HG02798 (cell line): ENCODE results near the gene FFAR2.
"Not testable (repeated sequence)": the region's sequence is repeated elsewhere in the genome, so short reads cannot be mapped to it uniquely, and the experiment has no call there.

Experiments
- ATAC-seq: cut with Tn5 transposase; IDR thresholded peaks from one replicate; pipeline ENCODE4 v1.9.1; 2021; ENCODE audit warnings: mild to moderate bottlenecking; ENCODE audit not compliant: unreplicated experiment, poor library complexity

The FFAR2 gene

DNA sequence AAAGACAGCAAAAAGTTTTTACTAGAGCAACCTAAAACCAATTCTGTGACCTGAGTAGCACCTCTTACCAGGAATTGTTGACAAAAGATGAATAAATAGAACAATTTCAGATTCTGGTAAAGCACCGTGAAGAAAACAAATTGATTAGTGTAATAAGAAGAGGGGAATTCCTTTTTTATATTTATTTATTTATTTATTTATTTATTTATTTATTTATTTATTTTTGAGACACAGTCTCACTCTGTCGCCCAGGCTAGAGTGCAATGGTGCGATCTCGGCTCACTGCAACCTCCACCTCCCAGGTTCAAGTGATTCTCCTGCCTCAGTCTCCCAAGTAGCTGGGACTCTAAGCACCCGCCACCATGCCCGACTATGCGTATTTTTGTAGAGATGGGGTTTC, 24.7 kb upstream of the FFAR2 start:
- not testable (repeated sequence) for ATAC-seq

DNA sequence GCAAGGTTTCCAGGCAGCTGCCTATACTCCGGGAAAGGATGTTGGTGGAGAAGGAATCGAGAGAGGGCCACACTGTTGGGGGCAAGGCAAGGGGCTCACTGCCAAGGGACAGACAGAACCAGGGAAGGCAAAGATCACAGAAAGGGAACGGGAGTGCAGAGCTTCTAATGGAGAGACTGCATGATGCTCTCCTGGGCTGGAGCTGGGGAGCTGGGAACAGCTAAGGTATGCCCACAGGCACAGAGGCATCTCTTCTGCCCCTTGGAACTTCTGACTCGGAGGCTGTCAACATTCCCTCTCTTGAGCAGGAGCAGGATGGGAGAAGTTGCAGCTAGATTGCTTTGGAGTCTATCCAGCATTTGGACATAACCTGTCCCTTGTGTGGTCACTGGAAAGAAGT, 22.4 kb upstream of the FFAR2 start:
- no peak for ATAC-seq

GRCh38 chr19:35427187-35427586, 20.9 kb upstream of the FFAR2 start:
- ATAC-seq, result no peak

DNA sequence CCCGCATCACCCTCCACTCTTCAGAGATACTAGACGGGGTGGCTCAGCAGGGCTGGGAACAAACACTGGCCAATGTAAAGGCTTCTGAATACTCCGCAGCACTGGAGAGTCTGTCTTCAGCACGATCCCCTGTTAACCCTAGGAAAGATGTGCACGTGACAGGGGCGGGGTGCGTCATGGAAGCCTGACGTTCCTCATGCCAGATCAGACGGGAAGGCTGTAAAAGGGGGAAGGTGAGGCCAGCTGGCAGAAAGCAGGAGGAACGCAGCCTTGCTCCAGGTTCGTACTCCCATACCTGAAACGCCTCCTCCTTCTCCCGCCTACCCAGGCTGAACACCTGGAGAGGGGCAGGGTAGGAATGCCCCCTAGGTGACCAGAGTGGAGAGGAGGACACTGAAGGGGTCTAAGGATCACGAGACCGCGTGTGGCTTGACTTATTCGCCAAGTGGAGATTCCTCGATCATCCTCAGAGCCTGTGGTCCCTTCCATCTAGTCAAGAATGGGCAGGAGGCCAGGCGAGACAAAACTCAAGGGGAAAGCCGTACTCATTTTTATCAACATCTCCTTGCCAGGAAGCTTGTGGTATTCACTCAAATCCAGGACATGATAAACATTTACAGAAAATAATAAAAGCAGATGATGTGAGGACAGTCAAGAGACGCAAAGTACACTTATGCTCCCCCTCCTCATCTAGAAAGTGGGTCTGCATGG, 18.2 kb upstream of the FFAR2 start:
- no peak for ATAC-seq

- ATAC-seq, result no peak
Measured at GRCh38 chr19:35430409-35431144, 17.5 kb upstream of the FFAR2 start.

GRCh38 chr19:35431145-35431807, 16.8 kb upstream of the FFAR2 start:
- ATAC-seq, result no peak

DNA sequence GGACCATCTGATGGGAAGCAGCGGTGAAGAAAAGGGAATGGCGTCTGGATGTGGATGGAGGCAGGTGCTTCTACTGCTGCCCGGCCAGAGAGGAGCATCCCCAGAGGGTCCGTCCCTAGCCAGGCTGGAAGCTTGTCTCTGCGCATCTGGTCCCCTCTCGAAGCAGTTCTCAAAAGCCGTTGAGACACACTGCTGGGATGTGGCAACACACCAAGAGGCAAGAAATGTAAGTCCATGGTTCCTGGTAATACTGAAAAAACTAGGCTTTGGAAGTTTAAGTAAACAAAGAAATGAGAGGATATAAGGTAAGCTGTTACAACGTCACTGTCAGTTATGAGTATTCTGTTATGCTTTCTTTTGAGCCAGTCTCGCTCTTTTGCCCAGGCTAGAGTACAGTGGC, 15.1 kb upstream of the FFAR2 start:
- no peak for ATAC-seq

GRCh38 chr19:35433448-35433847, 14.6 kb upstream of the FFAR2 start:
- no peak for ATAC-seq

DNA sequence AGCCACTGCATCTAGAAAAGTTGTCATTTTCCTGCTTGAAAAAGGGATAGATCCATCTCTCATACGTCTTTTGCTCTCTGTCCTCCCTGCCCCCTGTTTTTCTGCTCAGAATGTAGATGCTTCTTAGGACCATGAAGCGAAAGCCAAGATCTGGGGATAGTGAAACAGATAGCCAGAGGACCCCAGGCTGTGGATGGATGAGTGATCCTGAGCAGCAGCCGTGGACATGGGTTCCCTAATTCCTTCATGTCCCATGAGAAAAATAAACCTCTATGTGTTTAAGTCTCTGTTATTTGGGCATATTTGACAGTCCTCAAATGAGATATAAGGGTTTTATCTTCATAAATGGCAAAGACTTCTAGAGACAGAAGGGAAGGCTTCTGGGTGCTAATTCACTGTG, 12.2 kb upstream of the FFAR2 start:
- ATAC-seq, result no peak

- ATAC-seq, result no peak
Measured at GRCh38 chr19:35436477-35437405, 11.3 kb upstream of the FFAR2 start.

- ATAC-seq, result no peak
Measured at GRCh38 chr19:35437406-35437951, 10.6 kb upstream of the FFAR2 start.

- ATAC-seq, result no peak
Measured at GRCh38 chr19:35438096-35438495, 10.0 kb upstream of the FFAR2 start.

GRCh38 chr19:35438527-35438926, 9.5 kb upstream of the FFAR2 start:
- ATAC-seq, result no peak

- ATAC-seq, result no peak
Measured at GRCh38 chr19:35439921-35440320, 8.1 kb upstream of the FFAR2 start.

DNA sequence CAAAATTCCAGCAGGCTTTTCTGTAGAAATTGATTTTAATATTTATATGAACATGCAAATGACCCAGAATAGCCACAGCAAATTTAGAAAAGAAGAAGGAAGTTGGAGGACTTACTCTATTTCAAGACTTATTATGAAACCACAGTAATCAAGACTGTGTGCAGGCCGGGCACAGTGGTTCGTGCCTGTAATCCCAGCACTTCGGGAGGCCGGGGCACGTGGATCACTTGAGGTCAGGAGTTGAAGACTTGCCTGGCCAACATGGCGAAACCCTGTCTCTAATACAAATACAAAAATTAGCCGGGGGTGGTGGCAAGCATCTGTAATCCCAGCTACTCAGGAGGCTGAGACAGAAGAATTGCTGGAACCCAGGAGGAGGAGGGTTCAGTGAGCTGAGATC, 6.0 kb upstream of the FFAR2 start:
- ATAC-seq, result no peak

DNA sequence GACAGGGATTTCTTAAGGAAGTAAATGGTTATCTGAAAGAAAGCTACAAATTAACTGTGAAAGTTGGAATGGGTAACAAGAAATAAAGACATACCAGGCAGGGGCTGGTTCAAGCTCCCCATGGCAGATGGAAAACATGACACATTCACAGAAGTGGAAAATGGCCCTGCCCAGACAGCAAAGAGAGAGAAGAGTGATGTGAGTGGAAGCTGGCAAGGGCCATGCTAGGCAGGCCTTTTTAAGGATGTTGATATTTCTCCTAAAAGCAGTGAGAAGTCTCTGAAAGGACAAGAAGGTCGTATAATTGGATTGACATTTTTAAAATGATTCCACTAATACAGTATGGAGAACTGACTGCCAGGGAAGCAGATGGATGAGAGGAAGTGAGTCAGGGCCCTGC, 3.3 kb upstream of the FFAR2 start:
- ATAC-seq, result no peak

DNA sequence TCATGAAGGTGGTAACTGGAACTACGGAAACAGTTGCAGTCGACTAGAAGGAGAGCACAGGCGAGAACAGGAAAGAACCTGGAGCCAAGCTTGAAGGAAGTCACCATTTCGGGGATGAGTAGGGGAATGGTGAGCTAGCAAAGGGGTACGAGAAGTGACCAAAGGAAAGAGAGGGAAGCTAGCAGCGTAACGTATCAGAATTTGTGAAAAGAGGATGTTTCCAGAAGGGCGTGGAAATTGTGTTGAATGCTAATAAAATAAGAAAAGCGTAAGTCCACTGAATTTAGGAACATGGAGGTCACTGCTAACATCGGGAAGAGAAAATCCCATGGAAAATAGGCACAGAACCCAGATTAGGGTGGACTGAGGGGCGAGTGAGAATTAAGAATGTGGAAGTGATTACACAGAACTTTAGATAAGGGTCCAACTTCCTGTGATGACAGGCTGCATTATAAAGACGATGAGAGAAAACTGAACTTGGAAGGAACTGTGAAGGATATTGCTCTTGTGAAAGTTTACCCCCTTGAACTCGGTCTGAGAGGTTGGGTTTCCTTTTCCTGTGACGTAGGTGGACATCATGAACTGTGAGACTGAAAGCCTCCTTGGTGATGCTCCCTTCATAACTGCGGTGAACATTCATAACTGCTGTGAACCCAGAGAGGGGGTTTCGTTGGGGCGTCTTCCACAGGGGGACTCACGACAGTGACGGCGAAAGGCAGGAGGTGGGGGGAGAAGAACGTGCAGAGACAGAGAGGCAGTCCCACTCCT, 2.0 kb upstream of the FFAR2 start:
- ATAC-seq, result no peak

GRCh38 chr19:35449359-35450043, 1.4 kb downstream of the FFAR2 start:
- ATAC-seq, result no peak
